Renal cortex interstitium (tissue), 11 donors: Measurements from ENCODE around the gene SMG7. TPM values are rescaled to one million over a fixed set of nuclear protein-coding genes. Genes with fewer than 3 reads are reported as not detected.

Experiments
- DNase-seq, 11 donors: peaks; one replicate each; pipeline ENCODE4 v3.0.0-alpha.2; 2013; ENCODE audit warnings: low read depth in 9 of 11, low spot score in 4 of 11; ENCODE audit errors: extremely low read depth in 1 of 11
- polyA plus RNA-seq, 3 donors: library from polyadenylated mRNA; unstranded; fragments of 120-200 nt; gene quantifications; one replicate each; pipeline ENCODE4 v1.2.1, GENCODE V29; 2013; ENCODE audit not compliant: insufficient read length in 3 of 3

SMG7 gene
- polyA plus RNA-seq, 3 donors: 68.1 to 76.0 (median 71.4) TPM

GRCh38 chr1:183597656-183598347 lies 125.5 kb downstream of the SMG7 start:
- DNase-seq: no peak

- DNase-seq: no peak
Observed at GRCh38 chr1:183598386-183598785, 126.1 kb downstream of the SMG7 start.

- no peak for DNase-seq
Observed at GRCh38 chr1:183600136-183600535, 127.8 kb downstream of the SMG7 start.

- no peak for DNase-seq
Observed at GRCh38 chr1:183600634-183601033, 128.3 kb downstream of the SMG7 start.

GRCh38 chr1:183602510-183602909 lies 130.2 kb downstream of the SMG7 start:
- DNase-seq: no peak

Other genes starting within 250 kb of the SMG7 start
- 1 to 10 TPM; 3.6 to 4.1 (median 4.1) TPM for gene NMNAT2, start 54.1 kb upstream of the SMG7 start, polyA plus RNA-seq
- 1 to 10 TPM; 3.2 to 4.3 (median 4.2) TPM for gene NCF2, start 118.0 kb downstream of the SMG7 start, polyA plus RNA-seq
- 100 to 1,000 TPM; 142 to 163 (median 162) TPM for gene ARPC5, start 163.3 kb downstream of the SMG7 start, polyA plus RNA-seq
- gene APOBEC4, start 180.8 kb downstream of the SMG7 start, polyA plus RNA-seq: not detected